ENCODE results near the gene ZNF3.
A peak's percentile ranks its signal among the peaks of the same experiment; 100 is the strongest.

ZNF3 gene

DNA sequence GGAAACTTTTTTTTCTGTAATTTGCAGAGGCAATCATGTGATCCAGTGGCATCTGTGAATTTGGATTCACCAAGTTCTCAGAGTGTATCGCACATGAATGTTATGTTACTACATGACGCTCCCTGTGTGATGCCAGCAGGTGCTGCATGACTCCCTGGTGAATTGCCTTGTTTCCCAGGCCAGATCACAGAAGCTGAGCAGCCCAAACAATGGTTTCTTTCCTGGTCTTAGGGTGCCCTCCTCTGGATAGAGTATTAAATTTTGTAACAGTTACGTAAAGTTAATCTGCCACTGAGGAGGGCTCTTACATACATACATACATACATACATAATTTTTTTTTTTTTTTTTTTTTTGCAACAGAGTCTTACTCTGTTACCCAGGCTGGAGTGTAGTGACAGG, 28.3 kb downstream of the ZNF3 start:
- DNase-seq (ENCODE audit: low spot score): peak; percentile 48

- no peak for DNase-seq (ENCODE audit: low spot score)
Measured at GRCh38 chr7:100051611-100052010, 29.9 kb downstream of the ZNF3 start.

DNA sequence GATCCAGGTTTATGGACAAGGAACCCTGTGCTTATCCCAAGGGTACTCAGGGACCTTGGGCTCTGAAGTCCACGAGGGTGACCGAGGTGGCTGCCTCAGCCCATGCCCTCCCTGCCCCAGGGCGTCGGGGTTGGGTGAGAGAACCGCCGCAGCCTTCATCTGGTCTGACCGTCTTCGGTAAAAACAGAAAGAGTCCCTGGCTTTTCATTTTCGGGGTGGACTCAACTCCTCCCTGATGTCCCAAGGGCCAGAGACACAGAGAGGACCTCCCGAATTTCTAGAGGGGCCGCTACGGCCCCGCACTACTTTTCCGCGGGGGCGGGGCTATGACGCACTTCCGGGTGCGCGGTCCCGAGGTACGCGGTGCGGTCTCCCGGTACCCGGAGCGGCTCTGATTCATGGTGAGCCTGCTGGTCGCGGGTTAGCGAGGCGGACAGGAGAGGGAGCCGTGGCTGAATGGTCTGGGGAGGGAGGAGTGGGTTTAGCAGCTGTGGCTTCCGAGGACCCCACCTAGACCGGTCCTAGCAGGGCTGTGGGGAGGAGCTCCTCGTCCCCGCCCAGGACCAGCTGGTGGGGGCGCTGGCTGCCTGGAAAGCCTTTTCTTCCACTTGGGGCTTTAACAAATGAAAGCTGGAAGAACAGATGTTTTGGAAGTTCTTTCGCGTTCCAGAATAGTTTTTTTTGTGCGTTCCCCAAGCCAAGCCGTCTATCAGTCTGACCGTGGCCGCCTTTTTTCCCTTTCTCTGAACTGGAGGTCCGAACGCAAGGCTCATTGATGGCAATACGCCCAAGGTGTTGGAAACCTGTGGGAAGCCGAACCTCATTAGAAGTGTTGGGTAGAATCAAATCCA, 31.9 kb downstream of the ZNF3 start, which contains the start of gene ZSCAN21:
ZSCAN21 (plus strand) TSS at position 334 of the 851 bp plus-strand sequence. CDS start 7,233 bp downstream, outside the sequence.
- DNase-seq (ENCODE audit: low spot score): peak; percentile 83

GRCh38 chr7:100048680-100049079, 32.8 kb downstream of the ZNF3 start:
- DNase-seq (ENCODE audit: low spot score): no peak

DNA sequence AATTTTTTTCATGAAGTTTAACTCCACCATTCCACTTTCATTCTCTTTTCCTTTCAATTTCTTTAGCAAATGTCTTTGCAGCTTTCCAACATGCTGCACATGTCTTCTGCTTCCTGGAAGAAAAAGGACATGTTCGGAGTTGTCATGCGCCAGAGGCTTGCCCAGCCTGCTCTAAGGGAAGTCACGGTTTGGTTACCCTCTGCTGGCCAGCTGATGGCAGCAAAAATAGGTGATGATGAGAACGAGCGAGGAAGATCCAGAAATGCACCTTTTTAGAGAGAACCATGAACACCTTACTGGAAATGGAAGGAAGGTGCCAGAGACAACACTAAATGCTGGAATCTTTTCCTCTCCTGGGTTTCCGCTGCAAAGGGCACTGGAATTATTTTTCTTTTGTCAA, 36.8 kb downstream of the ZNF3 start:
- DNase-seq (ENCODE audit: low spot score): no peak

- DNase-seq (ENCODE audit: low spot score): no peak
Measured at GRCh38 chr7:100040575-100040974, 40.9 kb downstream of the ZNF3 start.

DNA sequence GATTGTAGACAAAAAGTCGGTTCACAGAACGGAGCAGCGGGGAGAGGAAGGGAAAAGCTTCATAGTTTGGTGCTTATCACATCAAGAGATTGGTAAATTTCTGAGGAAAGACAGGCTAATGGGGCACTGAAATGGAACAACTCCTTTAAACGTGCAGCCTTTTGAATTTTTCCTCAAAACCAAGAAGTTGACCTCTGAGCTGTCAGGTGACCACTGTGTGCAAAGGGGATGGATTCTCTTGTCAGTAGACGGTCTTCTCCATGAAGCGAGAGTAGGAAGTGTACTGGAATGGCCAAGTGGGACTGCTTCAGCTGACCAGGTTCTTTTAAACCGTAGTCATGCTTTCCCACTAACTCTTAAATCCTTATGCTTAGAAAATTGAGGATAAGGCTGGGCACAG, 43.2 kb downstream of the ZNF3 start:
- no peak for DNase-seq (ENCODE audit: low spot score)

- DNase-seq (ENCODE audit: low spot score): no peak
Measured at GRCh38 chr7:100035876-100036275, 45.6 kb downstream of the ZNF3 start.

- DNase-seq (ENCODE audit: low spot score): no peak
Measured at GRCh38 chr7:100034871-100035510, 46.5 kb downstream of the ZNF3 start.

GRCh38 chr7:100033526-100033925, 48.0 kb downstream of the ZNF3 start:
- DNase-seq (ENCODE audit: low spot score): no peak

DNA sequence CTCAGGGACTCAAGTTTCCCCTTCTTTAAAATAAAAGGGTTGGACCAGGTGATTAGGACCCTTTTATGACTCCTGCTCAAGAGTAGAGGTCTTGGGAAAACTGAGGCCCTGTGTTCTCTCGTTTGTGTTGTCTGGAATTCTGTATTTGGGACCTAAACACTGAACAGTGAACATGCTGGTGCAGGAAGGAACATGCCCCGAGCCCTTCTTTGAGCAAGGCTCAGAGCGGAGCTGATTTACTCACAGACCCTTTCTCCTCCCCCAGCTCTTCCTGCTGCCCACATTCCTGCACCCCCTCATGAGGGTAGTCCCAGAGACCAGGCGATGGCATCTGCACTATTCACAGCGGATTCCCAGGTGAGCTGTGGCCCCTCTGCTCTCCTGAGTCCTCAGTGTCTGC, 51.9 kb downstream of the ZNF3 start:
- DNase-seq (ENCODE audit: low spot score): no peak

DNA sequence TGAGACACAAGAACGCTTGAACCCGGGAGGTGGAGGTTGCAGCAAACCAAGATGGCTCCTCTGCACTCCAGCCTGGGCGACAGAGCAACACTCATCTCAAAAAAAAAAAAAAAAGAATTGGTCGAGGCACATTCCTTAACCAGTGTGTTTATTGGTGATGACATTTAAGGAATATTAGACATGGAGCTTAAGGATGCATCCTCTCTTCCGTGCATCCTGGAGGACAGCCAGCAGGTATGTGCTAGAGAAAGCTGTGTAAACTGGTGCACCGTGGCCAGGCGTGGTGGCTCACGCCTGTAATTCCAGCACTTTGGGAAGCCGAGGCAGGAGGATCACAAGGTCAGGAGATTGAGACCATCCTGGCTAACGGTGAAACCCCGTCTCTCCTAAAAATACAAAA, 54.3 kb downstream of the ZNF3 start:
- no peak for DNase-seq (ENCODE audit: low spot score)

GRCh38 chr7:100024020-100024619, 57.4 kb downstream of the ZNF3 start:
- no peak for DNase-seq (ENCODE audit: low spot score)

- DNase-seq (ENCODE audit: low spot score): no peak
Measured at GRCh38 chr7:100023526-100023925, 58.0 kb downstream of the ZNF3 start.

DNA sequence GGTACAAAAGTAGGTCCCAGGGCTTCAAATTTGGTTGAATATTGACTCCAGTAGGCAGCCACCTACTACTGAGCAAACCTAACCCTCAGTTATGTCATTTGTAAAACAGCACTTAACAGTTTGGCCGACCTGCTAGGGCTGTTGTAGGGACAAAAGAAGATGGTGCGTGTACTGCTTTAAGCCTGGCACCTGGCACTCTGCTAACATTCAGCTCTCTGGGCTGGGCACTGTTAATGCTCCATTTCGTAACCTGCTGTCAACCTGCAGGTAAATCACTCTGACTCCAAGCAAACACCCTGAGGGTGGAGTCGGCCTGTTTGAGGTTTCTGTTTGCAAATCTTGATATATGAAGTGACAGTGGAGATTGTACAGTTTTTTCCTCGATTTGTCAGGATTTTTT, 58.9 kb downstream of the ZNF3 start:
- DNase-seq (ENCODE audit: low spot score): no peak

DNA sequence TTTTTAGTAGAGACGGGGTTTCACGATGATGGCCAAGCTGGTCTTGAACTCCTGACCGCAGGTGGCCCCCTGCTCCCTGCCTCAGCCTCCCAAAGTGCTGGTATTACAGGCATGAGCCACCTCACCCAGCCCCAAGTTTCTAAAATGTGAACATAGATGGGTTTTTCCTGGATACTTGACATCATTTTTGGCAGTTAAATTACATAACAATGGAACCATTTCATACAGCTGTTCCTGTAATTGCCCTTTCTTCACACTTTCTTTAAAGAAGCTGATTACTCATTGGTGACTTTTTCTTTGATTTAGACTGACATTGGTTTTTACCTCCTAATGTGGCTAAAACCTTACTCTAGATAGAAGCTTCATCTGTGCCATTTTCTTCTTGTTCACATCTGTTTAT, 60.2 kb downstream of the ZNF3 start:
- no peak for DNase-seq (ENCODE audit: low spot score)

All from CD4-positive, alpha-beta T cell treated with Interleukin-2 at 100 ng/mL for 4 hours (primary cell).